DLD1 (cell line): ENCODE data around the gene AKR1D1.
"Not testable (repeated sequence)": the region's sequence is repeated elsewhere in the genome, so short reads cannot be mapped to it uniquely, and the experiment has no call there.

Experiments used
- in situ Hi-C: cut with HindIII; loops from 2 replicates; pipeline ENCODE4 v1.10.0; 2017; ENCODE audit warnings: low sequenced_read_pairs

AKR1D1 gene, protein sequence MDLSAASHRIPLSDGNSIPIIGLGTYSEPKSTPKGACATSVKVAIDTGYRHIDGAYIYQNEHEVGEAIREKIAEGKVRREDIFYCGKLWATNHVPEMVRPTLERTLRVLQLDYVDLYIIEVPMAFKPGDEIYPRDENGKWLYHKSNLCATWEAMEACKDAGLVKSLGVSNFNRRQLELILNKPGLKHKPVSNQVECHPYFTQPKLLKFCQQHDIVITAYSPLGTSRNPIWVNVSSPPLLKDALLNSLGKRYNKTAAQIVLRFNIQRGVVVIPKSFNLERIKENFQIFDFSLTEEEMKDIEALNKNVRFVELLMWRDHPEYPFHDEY

DNA sequence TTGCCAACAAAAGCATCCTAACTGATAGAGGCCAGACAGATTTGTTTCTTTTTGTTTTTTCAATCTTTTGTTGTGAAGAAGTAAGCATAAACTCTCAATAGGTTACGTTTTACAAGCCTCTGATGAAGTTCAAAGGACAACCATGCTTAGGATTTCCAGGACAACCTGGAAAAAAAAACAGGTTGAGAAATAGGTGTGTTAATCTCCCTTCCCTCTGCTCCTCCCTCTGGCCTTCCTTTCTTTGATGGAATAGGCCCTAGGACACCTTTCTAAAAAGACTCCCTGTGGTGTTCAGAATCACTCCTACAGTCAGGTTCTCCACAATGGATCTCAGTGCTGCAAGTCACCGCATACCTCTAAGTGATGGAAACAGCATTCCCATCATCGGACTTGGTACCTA lies at the start of gene AKR1D1:
TSS of gene AKR1D1 (plus strand) at position 264 of the 400 bp plus-strand sequence. CDS start at position 324, 60 bp downstream.
- in situ Hi-C loops = no loop called here

DNA sequence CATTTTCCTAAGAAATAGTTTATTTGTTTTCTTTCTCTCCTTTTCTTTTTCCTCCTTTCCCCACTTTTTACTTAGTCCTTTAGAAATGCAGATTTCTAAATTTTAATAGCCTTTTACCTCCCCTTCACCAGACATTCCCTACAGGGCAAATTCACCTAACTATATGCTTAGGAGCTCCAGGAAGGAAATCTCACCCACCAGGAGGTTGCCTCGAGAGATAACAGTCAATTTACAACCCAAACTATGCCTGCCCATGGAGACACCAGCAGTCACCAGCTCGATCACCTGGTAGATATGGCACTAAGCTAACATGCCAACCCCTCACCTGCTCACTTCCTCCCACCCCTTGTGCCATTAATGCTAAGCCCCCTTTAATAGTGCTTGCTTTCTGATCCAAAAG lies 49.2 kb upstream of the AKR1D1 start:
- in situ Hi-C loops = no loop called here

DNA sequence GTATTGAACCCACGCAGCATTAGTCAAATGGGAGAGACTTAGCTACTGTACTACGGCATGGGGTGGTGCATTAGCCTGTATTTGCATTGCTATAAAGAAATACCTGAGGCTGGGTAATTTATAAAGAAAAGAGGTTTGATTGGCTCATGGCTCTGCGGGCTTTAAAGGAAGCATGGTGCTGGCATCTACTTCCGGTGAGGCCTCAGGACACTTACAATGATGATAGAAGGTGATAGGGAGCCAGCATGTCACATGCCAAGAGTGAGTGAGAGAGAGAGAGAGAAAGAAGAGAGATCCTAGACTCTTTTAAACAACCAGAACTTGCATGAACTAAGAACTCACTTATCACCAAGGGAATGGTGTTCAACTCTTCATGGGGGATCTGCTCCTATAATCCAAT lies 47.1 kb upstream of the AKR1D1 start:
- in situ Hi-C loops = no loop called here

DNA sequence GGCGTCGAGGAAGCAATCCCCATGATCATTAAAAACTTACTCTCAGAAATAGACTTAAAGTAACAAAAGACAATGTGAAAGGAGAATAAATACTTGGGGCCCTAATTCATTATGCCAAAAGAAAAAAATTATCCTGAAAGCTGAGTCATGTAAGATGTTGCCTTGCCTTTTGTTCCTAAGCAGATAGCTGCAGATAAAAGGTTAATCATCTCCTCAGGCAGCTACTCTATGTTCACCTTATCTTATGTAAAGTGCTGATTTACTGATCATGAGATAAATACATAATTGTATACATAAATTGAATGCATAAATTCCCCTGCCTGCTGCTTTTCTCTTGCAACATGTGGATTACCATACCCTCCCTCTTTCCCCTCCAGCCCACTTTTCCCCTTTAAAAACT lies 46.3 kb upstream of the AKR1D1 start:
- in situ Hi-C loops = no loop called here

DNA sequence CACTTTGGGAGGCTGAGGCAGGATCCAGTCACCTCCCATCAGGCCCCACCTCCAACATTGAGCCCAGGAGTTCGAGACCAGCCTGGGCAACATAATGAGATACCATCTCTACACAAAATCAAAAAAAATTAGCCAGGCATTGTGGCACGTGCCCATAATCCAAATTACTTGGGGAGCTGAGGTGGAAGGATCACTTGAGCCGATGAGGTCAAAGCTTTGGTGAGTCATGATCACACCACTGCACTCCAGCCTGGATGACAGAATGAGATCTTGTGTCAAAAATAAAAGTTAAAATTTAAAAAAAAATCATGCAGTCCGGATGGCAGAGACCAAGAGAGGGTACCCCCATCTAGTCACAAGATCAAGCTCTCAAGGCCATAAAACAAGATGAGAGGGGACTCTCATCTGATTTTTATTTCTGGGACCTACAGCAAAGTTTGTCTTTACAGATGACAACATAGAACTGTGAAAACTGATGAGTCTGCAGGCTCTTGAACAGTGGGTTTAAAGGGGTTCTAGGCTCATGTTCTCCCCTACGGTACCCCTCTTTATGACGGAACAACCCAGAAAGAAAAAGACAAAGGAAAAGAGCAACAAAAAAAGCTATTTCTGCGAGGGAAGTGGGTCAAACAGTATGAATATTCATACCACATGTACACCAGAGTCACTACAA lies 45.4 kb upstream of the AKR1D1 start:
- in situ Hi-C loops = no loop called here

DNA sequence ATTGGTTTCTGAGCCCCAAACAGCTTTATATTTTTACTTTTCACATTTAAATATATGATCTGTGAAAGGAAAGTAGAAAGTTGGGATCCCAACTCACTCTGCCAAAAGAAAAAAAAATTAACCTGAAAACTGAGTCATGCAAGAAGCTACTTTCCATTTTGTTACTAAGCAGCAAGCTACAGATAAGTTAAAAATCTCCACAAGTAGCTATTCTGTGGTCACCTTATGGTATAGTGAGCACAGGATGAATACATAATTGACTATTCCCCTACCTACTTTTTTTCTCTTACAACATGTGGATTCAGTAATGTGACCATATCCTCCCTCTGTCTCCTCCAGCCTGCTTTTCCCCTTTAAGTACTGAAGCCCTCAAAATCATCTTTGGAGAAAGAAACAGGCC lies 44.1 kb upstream of the AKR1D1 start:
- in situ Hi-C loops = no loop called here

DNA sequence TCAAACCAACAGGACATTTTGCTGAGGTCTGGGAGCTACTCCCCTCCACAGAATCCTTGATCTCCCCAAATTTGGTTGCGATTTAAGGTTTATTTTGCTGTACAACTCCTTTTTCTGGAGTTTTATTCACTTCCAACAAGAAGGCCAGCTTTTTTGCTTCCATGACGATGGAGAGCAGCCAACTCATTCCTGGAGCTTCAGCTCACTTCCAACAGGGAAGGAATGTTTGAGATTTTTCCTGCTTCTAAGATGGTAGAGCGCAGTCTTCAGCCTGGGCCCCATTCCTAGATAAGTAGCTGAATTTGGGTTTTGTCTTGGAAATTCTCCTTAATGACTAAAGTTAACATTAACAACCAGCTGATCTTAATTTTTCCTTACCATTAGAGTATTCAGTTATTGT lies 43.5 kb upstream of the AKR1D1 start:
- in situ Hi-C loops = no loop called here

DNA sequence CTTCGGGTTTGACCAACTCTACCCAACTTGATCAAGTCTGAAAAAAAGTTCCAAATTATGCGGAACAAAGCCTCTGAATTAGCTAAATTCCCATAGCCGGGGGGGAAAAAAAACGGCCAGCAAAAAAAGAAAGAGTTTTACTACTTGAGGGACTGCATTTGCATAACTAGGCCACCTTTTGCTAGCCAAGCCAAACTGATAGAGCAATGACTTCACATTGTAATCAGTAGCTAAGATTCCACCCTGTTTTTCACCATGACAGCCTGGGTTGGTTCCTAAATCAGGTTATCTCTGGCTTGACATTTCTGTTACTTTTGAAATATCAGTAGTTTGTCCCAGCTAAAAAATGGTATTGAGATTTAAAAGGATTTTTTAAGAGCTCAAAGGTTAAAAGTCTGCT lies 43.0 kb upstream of the AKR1D1 start:
- in situ Hi-C loops = no loop called here

DNA sequence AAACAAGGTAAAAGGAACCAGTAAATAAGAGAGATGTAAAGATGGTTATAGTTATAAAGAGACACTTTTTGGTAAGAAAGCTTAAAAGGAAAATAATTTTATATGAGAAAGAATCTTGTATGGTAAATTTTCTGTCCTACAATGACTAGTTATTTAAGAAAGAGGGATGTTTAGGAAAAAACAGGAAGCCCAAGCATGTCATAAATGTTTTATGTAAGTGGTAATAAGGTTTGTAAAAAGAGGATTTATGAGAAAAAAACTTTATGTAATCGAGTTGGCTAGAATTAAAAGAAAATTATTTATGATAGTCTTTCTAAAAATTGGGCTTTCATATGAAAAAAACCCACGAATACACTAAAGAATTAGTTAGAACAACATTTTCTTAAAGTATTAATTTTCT lies 40.1 kb upstream of the AKR1D1 start:
- in situ Hi-C loops = no loop called here

DNA sequence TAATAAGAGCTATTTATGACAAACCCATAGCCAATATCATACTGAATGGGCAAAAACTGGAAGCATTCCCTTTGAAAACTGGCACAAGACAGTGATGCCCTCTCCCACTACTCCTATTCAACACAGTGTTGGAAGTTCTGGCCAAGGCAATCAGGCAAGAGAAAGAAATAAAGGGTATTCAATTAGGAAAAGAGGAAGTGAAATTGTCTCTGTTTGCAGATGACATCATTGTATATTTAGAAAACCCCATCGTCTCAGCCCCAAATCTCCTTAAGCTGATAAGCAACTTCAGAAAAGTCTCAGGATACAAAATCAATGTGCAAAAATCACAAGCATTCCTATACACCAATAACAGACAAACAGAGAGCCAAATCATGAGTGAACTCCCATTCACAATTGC lies 36.2 kb upstream of the AKR1D1 start:
- in situ Hi-C loops = not testable (repeated sequence)

DNA sequence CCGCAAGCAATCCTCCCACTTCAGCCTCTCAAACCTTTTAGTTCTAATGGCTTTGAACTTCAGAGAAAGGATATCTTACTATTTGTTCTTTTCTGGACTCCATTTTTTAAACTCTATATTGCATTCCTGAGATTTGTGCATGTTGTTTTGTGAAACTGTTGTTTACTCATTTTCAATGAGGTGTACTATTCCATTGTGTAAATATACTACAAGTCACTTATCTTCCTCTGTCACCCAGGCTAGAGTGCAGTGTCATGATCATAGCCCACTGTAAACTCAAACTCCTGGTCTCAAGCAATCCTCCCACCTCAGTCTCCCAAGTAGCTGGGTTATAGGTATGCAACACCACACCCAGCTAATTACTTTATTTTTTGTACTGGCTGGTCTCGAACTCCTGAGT lies 31.4 kb upstream of the AKR1D1 start:
- in situ Hi-C loops = no loop called here

DNA sequence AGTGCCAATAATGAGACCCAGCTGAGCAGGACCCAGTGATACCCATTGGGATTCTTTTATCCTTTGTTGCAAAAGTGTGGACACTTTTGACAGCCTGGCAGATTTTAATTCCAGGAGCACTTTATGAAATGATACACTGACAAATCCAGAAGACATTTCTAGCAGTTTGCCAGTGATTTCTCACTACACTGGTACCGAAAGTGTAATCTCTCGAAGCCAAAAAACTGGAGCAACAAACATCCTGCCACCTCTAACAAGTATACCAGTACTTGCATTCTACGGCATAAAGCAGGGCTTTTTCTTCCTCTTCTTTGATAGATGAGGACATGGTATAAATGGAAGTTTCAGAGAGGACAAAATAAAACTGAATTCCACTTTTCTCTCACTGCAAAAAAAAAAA lies 28.4 kb upstream of the AKR1D1 start:
- in situ Hi-C loops = no loop called here

DNA sequence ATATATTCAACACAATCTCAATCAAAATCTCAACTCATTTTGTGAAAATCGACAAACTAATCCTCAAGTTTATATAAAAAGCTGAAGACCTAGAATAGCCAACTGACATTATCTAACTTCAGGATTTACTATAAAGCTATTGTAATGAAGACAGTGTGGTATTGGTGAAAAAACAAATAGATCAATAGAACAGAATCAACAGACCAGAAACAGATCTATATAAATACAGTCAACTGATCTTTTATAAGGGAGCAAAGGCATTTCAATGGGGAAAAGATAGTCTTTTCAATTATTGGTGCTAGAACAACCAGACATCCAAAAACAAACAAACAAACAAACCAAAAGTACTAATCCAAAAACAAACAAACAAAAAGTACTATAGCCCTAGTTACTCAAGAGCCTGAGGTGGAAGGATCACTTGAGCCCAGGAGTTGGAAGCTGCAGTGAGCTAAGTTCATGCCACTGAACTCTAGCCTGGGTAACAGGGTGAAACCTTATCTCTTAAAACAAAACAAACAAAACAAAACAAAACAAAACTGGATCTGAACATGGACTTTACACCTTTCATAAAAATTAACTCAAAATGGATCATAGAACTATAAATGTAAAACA lies 26.6 kb upstream of the AKR1D1 start:
- in situ Hi-C loops = no loop called here

DNA sequence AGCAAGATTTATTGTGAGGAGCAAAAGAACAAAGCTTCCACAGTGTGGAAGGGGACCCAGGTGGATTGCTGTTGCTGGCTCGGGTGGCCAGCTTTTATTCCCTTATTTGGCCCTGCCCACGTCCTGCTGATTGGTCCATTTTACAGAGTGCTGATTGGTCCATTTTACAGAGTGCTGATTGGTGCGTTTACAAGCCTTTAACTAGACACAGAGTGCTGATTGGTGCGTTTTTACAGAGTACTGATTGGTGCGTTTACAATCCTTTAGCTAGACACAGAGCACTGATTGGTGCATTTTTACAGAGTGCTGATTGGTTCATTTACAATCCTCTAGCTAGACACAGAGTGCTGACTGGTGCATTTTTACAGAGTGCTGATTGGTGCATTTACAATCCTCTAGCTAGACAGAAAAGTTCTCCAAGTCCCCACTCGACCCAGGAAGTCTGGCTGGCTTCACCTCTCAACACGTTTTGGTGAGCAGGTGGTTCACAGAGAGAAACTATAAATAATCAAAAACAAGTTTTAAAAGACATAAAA lies 24.5 kb upstream of the AKR1D1 start:
- in situ Hi-C loops = not testable (repeated sequence)

DNA sequence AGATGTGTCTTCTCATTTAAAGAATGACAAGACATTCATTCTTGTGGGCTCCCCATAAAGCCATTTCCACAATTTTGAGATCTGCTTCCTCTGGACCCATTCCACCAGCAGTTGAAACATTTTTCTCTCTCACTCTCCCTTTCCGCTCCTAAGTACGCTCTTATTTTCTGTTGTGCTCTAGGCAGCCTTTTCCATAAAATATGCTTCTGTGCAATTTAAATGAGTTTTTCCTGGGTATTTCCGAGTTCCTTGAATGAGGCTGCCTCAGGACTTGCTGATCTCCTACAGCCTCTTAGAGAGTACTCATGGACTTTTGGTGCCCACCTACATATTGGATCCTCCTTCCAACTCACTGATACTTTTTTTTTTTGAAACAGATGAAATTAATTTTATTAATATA lies 23.6 kb upstream of the AKR1D1 start:
- in situ Hi-C loops = no loop called here

DNA sequence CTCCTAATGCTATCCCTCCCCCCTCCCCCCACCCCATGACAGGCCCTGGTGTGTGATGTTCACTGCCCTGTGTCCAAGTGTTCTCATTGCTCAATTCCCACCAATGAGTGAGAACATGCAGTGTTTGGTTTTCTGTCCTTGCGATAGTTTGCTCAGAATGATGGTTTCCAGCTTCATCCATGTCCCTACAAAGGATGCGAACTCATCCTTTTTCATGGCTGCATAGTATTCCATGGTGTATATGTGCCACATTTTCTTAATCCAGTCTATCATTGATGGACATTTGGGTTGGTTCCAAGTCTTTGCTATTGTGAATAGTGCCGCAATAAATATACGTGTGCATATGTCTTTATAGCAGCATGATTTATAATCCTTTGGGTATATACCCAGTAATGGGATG lies 20.6 kb upstream of the AKR1D1 start:
- in situ Hi-C loops = not testable (repeated sequence)

DNA sequence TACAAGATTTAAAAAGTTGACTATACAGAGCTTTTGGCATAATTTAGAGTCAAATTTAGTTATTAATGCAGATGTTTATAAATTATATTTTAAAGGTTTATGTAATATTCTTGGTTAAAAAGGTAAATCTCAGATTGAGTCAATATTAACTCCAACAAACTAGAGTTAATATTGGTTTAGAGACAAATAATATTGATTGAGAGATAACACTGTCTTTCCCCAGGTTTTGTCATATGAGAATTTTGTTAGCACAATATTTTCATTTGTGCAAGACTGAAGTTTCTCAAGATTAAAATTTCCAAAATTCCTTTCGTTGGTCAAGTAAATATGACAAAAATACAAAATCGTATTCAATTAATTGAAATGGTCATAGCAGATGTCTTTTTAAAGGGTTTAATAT lies 12.9 kb upstream of the AKR1D1 start:
- in situ Hi-C loops = no loop called here

DNA sequence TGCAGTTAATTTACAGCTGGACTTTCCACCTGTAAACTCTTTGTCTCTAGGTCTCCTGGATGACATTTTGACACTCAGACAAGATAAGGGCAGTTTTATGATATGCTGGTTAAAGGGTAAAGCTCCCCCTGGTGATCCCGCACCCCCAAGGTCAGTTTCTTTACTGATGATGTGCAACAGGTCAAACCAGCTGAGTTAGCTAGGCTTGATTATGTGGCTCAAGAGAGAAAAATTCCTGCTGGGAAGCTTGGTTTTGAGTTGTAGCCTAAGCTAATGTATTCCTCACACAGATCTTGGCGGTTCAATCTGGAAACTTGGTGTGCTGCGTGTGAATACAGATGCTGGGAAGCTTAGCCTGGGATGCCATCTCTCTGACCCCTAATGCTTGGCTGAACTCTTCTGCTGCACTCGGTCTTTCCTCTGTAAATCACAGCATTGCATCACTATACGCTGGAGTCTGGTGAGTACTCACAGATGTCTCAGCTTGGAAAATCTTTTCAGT lies 11.4 kb upstream of the AKR1D1 start:
- in situ Hi-C loops = no loop called here

DNA sequence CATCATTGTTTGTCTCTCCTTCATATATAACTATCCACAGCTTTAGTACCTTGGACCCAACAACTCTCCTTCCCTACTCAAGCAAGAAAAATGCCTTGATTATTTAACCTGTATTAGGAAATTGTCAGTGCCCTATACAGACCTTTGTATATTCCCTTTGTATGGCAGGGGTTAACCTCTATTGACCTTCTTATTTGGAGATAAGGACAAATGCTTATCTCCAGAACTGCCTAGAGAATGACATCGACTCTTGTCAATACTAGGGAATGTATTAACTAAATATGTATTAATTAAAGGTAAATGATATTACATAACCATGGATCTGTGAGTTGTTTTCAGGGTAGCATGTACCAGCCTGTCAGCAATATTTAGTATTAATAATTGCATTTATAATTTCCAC lies 10.4 kb upstream of the AKR1D1 start:
- in situ Hi-C loops = no loop called here

DNA sequence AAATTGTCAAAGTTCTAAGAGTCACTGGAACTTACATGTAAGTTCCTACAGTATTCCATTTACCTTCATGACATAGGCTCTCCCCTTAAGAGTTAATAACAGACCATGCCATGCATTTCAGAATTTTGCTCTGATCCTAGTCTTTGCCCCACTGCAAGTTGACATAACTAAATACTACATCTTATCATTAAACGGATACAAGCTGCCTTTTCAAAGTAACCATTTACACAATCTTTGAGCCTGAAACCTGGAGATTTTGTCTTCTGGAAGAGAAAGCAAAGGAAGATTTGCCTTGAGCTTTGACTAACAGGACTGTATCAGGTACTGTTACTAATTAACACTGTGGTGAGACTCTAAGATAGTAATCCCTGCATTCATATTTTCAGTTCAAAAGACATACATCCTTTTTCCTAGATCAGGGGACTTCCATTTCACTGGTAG lies 9.3 kb upstream of the AKR1D1 start:
- in situ Hi-C loops = no loop called here

DNA sequence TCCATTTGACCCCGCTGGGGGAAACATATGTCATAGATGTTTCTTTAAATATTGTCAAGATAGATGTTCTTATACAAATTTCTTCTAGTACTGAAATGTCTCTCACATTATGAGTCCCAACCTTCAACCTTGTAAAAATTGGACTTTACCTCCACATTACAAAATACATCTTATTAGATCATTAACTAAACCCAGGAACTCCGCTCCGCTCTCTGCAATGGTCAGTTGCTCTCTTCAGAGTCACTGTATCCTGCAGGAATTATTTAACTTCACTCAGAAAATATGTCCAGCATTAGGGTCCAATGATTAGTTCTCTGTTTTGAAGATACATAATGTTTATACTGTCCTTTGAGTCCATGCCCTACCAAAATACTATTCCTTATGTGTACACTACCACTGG lies 8.5 kb upstream of the AKR1D1 start:
- in situ Hi-C loops = no loop called here

DNA sequence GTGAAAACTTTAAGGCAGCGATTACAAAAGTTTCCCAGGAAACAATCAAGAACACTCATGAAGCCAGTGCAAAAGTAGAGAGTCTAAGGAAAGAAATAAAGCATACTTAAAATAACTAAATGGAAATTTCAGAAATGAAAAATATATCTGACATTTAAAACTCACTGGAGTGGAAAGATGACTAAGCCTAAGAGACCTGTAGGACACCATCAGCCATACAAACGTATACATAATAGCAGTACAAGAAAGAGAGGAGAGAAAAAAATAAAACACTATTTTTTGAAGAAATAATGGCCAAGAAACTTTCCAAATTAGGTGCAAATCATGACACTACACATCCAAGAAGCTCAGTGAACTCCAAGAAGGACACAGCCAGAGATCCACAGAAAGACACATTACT lies 5.4 kb upstream of the AKR1D1 start:
- in situ Hi-C loops = no loop called here
